Measurements from ENCODE around the gene FKBP5.

FKBP5 gene

DNA sequence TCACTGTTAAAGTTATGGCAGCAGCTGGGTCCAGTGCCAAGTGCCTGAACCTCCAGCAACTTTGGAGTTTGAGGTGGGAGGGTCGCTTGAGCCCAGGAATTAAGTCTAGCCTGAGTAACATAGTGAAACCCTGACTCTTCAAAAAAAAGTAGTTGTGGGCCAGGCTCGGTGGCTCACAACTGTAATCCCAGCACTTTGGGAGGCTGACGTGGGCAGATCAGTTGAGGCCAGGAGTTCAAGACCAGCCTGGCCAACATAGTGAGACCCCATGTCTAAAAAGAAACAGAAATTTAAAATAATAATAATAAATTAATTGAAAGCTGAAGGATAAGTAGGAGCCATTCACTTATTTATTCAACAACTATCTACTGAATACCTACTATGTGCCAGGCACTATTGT is 33.8 kb downstream of the FKBP5 start:
- no peak for DNase-seq

DNA sequence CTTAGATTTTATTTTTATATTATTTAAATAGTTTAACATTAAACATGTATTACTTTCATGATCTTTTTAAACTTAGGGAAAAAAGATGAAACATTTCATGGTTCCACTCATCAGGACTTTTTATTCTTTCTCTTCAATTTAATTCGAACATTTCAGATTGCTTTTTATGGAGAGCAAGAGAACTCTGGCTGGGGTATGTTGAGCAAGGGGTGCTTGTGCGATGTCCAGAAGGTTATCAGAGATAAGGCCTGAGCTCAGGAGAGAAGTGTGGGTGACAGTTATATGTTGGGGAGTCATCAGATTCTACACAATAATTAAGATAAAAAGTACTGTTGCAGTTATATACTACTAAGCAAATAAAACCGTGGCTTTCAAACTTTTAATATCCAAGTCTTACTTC is 37.5 kb downstream of the FKBP5 start:
- DNase-seq: no peak

DNA sequence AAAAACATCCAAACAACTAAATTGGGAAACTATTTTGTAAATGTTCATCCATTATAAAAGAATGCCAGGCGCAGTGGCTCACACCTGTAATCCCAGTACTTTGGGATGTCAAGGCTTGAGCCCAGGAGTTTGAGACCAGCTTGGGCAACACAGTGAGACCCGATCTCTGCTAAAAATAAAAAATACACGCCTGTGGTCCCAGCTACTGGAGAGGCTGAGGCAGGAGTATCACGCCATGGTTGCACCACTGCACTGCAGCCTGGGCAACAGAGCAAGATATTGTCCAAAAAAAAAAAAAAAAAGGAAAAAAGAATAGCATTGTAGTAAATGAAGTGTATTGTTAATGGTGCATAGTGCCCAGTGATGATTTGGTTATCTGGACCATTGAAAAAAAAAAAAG is 38.7 kb downstream of the FKBP5 start:
- DNase-seq: no peak

DNA sequence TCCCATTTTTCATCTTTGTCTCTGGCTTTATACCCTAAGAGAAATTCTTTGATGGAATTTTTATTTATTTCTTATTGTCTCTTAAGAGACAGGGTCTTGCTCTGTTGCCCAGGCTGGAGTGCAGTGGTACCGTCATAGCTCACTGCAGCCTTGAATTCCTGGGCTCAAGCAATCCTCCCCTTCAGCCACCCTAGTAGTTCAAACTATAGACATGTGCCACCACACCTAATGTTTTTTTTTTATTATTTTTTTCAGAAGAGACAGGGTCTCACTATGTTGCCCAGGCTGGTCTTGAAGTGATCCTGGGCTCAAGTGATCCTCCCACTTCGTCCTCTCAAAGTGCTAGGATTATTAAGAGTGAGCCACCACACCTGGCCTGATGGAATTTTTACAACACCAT is 40.5 kb downstream of the FKBP5 start:
- DNase-seq: no peak

DNA sequence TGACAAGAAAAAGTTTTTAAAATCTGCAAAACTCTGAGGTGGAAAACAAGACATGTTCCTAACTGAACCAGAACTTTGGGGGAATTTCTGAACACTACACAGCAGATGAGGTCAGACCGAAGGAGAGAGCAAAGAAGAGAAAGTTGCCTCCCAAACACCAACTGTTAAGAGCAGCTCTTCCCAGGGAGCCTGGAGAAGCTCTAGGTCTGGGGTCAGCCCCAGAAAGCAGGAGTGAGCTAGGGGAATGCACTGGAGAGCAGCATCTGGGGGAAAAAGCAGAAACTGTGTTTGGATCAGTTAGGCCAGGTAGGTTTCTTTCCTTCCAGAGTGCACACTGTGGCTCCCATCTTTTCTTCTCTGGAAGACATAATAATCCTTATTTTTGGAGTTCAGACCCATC is 41.3 kb downstream of the FKBP5 start:
- no peak for DNase-seq

DNA sequence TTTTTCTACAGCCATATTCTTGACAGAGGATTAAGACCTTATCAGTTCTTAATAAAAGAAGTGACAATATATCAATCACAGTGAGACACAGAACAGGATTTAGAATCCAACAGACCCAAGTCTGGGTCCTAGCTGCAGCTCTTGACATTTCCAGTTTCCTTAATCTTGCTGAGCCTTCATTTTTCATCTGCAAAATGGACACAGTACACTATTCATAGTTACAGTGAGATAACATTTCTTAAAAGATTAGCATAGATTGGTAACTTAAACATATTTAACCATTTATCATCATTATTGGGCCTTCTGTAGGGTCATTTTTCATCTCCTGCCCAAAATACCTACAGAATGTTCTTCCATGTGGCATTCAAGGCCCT is 45.6 kb downstream of the FKBP5 start:
- DNase-seq: no peak

DNA sequence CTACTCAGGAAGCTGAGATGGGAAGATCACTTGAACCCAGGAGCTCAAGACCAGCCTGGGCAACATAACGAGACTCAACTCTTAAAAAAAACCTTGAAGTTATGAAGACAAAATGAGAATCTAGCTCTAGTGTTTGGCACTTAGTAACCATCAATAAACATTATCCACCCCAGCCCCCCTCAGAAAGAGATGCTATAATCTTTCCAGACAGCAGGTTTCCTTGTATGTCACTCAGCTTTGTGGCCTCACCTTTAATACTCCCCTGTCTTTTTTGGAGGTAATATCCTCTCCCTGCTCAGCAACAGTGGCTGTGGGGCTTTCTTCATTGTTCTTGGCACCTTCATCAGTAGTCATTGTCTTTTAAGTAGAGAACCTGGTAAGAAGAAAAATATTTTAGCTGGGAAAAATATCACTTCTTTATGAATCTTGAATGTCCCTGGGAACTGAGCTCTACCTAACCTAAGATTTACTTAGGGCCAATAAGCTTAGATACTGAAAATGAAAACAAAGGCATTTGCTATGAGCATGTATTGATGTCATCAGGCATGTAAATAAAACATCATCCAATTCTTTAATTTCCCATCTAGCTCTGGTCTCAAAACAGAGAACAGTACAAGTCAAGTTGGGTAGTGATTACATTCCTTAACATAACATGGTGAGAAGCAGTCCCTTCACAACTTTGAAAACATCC is 46.1 kb downstream of the FKBP5 start:
- no peak for DNase-seq

DNA sequence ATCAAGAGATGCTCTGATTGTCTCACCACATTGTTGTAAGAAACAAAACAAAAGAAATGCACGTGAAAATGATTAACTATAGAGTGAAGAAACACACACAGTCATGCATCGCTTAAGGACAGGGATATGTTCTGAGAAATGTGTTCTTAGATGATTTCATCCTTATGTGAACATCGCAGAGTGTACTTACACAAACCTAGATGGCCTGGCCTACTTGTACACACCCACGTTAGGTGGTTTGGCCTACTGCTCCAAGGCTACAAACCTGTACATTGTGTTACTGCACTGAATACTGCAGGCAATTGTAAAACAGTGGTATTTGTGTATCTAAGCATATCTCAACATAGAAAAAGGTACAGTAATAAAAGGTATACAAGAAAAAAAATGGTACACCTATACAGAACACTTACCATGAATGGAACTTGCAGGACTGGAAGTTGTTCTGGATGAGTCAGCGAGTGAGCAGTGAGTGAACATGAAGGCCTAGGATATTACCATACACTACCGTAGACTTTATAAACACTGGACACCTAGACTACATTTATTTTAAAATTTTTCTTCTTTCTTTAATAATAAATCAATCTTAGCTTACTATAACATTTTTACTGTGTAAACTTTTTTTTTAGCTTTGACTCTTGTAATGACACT is 48.6 kb downstream of the FKBP5 start:
- DNase-seq: no peak

DNA sequence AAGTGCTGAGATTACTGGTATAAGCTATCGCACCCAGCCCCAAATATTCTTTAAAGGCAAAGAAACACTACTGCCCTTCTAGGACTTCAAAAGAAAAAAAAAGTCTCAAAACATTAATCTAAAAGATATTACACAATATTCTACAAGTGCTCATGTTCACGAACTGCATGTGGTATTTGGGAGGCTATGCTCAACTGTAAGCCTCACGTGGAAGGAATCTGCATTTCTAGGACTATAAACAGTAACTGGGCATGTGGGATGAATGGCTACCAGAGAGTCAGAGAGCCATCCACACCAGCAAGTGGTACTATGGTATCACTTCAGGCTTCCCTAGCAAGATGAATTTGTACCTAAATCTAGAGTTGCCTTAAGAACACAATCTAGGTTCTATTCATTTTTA is 50.0 kb downstream of the FKBP5 start:
- no peak for DNase-seq

DNA sequence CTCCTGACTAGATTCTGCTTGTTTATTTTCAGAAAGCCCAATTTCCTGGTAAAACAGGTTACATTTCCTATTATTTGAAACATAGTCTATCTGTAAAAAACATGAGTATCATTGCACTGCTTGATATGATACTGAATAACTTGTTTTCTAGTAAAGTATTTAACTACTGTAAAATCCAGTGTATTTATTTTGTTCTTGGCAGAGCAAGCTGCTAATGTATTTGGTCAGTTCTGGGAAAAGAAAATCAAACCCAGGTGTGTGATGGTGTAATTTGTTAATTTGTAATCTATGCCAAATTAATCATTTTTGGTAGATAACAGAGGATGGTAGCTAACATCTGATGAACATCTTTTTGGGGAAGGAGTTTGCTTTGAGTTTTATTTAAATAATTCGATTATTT is 50.8 kb downstream of the FKBP5 start:
- DNase-seq: no peak

DNA sequence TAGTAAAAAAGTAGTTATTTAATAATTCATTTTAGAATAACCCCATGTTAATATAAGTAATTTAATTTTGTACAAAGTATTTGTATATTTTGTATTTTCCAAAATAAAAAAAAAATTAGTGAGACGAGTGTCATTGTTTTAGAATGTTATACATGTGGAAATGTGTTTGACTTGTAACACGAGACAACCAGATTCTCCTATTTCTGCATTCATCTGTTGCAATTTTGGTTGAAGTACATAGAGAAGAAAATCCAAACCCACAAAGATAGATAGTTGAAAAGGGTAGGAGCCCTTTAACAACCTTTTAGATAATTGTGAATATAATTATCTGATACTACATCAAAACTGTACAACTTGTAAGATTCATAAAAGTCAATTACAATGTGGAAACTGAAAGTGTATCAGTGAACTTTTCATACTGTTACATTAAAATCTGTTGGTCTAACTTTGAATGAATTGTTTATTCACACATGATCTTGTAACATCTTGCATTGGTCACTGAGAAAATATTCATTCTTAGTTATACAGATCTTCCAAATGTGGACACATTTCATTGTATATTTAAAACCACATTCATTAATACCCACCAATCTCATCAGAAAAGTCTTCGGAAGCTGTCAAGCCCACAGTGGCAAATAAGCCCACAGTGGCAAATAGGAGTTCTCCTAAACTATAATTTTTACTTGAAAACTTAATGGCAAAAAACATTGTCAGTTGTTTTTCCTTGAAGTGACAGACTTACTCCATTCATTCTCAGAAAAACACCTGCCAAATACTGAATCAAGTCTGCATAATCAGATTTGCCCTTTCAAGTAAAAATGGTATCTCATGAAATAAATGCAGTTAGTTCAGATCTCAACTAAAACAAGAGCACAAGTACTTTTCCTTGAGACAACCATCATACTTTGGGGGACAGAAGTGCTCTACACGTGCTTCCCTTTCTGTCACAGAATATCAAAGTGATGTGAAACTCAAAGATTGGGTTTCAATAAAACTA is 52.8 kb downstream of the FKBP5 start:
- DNase-seq: no peak

DNA sequence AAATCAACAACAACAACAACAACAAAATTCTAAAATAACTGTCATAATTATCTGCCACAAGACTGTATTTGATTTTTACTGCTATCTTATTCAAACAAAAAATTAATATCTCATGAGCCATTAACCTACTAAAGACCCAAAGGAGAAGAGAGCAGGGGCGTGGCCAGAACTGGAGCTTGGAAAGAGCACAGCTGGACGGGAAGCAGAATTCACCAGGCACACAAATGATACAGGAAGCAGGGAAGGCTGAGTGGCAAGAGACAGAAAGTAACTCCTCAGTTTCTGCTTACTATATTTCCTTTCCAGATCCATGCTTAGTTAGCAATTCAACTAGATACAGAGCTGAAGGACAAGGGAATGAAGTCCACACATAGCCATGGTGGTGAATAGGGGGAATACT is 54.4 kb downstream of the FKBP5 start:
- no peak for DNase-seq

DNA sequence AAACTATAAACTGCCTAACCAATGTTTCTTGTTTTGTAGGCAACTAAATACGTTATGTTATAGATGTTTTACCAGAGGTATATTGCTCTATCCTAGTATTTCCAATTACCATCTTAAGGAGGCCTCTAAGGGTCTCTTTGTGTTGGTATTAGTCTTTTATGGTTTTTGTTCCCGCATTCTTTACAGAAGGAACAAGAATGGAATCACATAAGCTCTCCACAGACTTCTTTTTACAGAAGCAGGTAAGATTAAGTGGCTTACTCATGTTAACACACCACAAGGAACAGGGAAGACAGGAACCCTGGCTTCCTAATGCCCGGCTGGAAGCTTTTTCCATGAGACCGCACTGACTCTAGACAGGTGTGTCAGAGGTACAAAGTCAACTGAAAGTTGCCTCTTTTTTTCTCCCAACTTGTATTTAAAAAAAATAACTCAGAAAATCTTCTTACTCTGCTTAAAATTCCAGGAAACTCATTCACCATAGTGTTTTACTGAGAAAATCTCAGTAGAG is 55.1 kb downstream of the FKBP5 start:
- DNase-seq: no peak

DNA sequence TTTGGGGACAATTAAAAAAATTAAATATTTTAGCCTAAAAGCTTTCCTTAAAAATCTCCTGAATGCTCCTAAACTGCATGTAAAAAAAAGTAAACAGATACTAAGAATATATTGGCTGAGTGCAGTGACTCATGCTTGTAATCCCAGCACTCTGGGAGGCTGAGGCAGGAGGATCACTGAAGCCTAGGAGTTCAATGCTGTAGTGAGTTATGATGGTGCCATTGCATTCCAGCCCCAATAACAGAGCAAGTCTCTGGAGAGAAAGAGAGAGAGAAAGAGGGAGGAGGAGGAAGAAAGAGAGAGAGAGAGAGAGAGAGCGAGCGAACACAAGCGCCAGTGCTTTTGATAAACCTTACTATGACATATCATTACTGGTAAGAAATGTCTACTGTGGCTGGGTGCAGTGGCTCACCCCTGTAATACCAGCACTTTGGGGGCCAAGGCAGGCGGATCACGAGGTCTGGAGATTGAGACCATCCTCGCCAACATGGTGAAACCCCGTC is 58.8 kb downstream of the FKBP5 start:
- DNase-seq: no peak

DNA sequence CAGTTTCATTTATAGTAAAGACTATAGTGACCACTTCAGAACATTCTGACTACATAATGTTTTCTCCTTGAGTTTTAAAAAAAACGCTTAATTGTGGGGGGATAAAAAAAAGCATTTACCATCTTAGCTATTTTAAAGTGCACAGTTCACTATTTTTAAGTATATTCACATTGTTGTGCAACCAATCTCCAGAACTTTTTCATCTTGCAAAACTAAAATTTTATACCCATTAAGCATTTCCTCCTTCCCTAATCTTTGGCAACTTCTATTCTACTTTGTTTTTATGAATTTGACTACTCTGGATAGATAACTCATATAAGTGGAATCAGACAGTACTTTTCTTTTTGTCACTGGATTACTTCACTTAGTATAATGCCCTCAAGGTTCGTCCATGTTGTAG is 62.3 kb downstream of the FKBP5 start:
- no peak for DNase-seq

DNA sequence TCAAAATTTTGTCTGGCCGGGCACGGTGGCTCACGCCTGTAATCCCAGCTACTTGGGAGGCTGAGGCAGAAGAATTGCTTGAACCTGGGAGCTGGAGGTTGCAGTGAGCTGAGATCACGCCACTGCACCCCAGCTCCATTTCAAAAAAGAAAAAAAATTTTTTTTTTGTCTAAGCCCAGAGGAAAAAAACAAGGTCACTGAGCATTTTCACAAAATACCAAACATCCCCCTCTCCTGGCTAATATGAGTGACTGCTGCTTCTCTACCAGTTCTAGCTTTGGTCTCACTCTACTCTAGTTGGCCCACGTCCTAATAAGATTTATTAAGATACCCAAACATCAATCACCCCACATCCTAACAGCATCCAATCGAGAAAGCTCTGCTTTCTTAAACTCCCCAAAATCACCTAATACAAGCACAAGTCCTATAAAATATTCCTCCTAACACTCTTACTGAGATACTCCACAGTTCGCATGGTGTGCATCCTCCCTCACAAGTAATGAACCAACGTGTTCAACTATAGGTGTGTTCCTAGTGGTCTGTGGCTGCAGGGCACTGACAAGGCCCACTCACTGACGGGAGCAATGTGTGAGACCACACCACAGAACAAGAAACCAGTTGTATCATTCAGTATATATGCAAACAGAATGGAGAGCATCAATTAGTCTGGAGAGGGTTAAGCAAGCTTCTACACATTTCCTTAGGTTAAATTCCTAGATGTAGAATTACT is 64.2 kb downstream of the FKBP5 start:
- no peak for DNase-seq

DNA sequence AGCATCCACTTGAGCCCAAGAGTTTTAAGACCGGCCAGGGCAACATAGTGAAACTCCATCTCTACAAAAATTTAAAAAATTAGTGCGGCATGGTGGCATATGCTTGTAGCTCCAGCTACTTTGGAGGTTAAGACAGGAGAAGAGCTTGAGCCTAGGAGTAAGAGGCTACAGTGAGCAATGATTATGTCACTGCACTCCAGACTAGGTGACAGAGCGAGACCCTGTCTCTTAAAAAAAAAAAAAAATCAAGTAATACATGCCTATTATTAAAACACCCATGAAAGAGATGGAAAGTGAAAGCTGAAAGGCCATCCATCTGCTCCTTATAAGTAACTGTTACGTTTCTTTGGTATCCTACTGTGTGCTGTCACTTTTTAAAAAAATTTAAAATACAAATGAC is 66.4 kb downstream of the FKBP5 start:
- DNase-seq: no peak

DNA sequence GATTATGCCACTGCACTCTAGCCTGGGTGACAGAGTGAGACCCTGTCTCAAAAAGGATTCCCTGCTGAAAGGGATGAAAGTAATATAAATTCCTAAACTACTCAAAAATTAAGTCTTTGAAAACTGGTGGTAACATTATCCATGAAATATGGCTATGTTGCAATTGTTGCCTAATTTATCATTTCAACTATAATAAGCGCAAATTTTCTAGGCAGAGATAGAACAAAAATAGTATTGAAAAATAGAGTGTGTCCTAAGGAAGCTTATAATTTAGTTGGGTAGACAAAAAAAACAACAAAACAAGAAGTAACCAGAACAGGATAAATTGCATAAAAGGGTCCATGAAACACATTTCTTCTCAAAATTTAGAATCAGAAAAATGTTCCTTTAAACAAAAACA is 68.0 kb downstream of the FKBP5 start:
- no peak for DNase-seq

DNA sequence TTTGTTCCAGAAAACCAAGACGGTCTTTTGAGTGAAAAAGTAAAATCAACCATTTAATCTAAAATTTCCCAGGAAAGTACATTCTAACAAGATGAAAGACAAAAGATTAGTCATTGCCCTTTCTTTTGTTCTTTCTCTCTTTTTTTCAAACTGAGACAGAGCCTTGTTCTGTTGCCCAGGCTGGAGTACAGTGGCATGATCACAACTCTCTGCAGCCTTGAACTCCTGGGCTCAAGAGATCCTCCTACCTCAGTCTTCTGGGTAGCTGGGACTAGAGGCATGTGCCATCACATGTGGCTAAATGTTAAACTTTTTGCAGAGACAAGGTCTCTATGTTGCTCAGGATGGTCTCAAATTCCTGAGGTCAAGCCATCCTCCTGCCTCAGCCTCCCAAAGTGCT is 75.0 kb downstream of the FKBP5 start:
- no peak for DNase-seq

DNA sequence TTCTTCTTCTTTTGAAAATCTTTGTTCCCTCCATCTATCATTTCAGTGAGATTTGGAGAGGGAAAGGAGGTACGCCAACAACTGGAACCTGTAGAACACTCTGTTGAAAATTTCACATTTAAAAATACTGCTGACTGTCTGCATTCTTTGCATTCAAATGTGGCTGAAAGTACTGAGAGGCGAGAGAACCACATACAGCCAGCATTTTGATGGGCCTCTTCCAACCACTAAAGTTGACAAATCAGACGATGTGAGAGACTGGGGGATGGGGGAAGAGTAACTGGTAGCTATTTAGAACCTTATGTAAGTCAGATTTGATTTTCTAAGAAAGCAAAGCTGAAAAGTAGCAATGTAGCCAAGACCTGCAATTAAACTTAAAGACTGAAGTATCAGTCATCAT is 77.5 kb downstream of the FKBP5 start:
- no peak for DNase-seq

DNA sequence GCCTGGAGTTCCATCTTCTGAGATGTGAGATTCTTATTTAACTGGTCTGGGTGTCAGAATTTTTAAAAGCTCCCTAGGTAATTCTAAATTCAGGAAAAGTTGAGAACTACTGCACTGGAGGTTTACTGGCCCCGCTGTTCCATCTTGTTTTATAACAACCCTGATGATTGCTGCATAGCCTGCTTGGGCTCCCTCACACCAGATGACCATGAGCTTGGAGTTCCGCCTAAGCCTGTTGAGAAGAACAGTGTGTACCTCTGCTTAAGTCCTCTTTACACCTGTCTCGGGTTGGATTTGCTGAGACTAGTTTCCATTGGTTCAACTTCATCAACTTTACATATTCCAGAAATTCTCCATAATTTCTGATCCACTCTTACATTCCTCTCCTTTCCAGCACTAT is 77.9 kb downstream of the FKBP5 start:
- DNase-seq: no peak

DNA sequence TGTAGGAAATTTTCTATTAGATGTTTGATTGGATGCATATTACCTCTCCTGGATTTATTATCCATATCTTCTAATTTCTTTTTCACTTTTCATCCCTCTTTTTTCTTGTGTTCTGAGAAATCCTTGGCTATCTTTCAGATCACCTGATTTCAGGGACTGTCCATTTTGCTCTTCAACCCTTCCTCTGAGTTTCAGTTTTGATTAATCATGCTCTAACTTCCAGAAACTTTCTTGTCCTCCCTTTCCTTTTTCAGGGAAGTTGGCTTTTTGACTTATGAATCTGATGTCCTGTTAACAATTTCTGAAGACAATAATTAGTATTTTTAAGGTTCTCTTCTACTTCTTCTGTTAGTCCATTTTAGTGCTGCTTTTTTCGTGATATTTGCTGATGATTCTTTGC is 79.1 kb downstream of the FKBP5 start:
- DNase-seq: no peak

Measured in NCI-H187 (cell line).